Suprapubic skin (tissue), 4 donors: ENCODE results near the gene RASSF9. TPM values are rescaled to one million over a fixed set of nuclear protein-coding genes. Genes with fewer than 3 reads are reported as not detected.

Experiments
- DNase-seq, 2 donors: peaks; one replicate each; pipeline ENCODE4 v3.0.0-alpha.2; 2019; ENCODE audit warnings: low spot score in 2 of 2
- H3K27ac ChIP-seq: fragments of 200-600 bp; sonication (generic); one replicate; pipeline ENCODE4 v1.5.1; 2019
- H3K27me3 ChIP-seq: fragments of 200-600 bp; sonication (generic); one replicate; pipeline ENCODE4 v1.5.1; 2019
- H3K36me3 ChIP-seq: fragments of 200-600 bp; sonication (generic); one replicate; pipeline ENCODE4 v1.5.1; 2019
- H3K4me1 ChIP-seq: fragments of 200-600 bp; sonication (generic); one replicate; pipeline ENCODE4 v1.5.1; 2019
- H3K4me3 ChIP-seq: fragments of 200-600 bp; sonication (generic); one replicate; pipeline ENCODE4 v1.5.1; 2019; ENCODE audit warnings: mild to moderate bottlenecking
- H3K9me3 ChIP-seq: fragments of 200-600 bp; sonication (generic); one replicate; pipeline ENCODE4 v1.5.1; 2019
- CTCF ChIP-seq, 2 donors: fragments of 200-600 bp in 1 of 2; fragments of 450-650 bp in 1 of 2; sonication (generic) in 1 of 2; IDR thresholded peaks; one replicate each; pipeline ENCODE4 v1.5.1; 2016 to 2019; ENCODE audit warnings: antibody characterized with exemption in 2 of 2, mild to moderate bottlenecking in 1 of 2, moderate library complexity in 1 of 2
- EP300 ChIP-seq: sonication (generic); formaldehyde crosslinking; IDR thresholded peaks from one replicate; pipeline ENCODE4 v1.6.1; 2017; ENCODE audit warnings: antibody characterized with exemption
- POLR2A ChIP-seq, 2 donors: fragments of 450-650 bp; IDR thresholded peaks; one replicate each; pipeline ENCODE4 v1.6.1; 2017; ENCODE audit warnings: antibody characterized with exemption in 2 of 2, mild to moderate bottlenecking in 2 of 2, moderate library complexity in 2 of 2
- POLR2AphosphoS5 ChIP-seq, 3 donors: sonication (generic); formaldehyde crosslinking; IDR thresholded peaks; one replicate each; pipeline ENCODE4 v1.6.1; 2017; ENCODE audit warnings: antibody characterized with exemption in 3 of 3
- total RNA-seq, 4 donors: library from RNA; depleted of rRNA; stranded (reverse); fragments of >200 nt; gene quantifications; one replicate each; pipeline ENCODE4 v1.1.0, GENCODE V29; 2016

The RASSF9 gene
- total RNA-seq, 4 donors from 2014 or later, result 1.9 to 5.4 (median 3.0) TPM

GRCh38 chr12:85821206-85821605 lies 15.0 kb downstream of the RASSF9 start:
- Histone ChIP-seq H3K9me3 (no peaks in the 10 kb centered on the region), H3K4me1 (no peaks in the 10 kb centered on the region), H3K36me3 (no peaks in the 10 kb centered on the region), H3K4me3 (no peak overlapping the region), H3K27me3 (no peaks in the 10 kb centered on the region), H3K27ac (no peak overlapping the region)
- DNase-seq, result no peak
- TF ChIP-seq CTCF (IDR thresholded peaks at IDR 0.05), result no peak
- TF ChIP-seq EP300, result no peak
- TF ChIP-seq POLR2A (IDR thresholded peaks at IDR 0.05), result no peak
- no peak for TF ChIP-seq POLR2AphosphoS5 (IDR thresholded peaks at IDR 0.05)

DNA sequence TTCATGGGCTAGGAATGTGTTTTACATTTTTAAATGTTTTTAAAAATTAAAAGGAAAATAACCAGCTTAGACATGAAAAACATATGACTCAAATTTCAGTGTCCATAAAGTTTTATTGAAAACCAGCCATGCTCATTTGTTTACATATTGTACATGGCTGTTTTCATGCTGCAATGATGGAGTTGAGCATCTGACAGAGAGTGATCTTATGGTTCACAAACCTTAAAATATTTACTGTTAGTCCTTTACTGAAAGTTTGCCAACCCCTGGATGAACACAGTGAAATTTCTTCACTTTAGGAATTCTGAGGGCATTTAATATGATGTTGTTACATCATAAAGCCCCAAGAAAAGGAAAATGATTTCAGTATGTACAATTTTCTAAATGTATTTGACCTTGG lies 16.1 kb downstream of the RASSF9 start:
- TF ChIP-seq CTCF (IDR thresholded peaks at IDR 0.05) (no peak), POLR2A (IDR thresholded peaks at IDR 0.05) (no peak)
- no peak overlapping the region for H3K4me3 ChIP-seq
- no peaks in the 10 kb centered on the region for H3K27me3 ChIP-seq
- no peak overlapping the region for H3K27ac ChIP-seq
- no peaks in the 10 kb centered on the region for H3K36me3 ChIP-seq
- DNase-seq, result no peak
- no peaks in the 10 kb centered on the region for H3K9me3 ChIP-seq
- no peaks in the 10 kb centered on the region for H3K4me1 ChIP-seq

- TF ChIP-seq POLR2A (IDR thresholded peaks at IDR 0.05), result no peak
- H3K27ac ChIP-seq, result no peak overlapping the region
- no peaks in the 10 kb centered on the region for H3K36me3 ChIP-seq
- H3K4me3 ChIP-seq, result no peak overlapping the region
- H3K9me3 ChIP-seq, result no peaks in the 10 kb centered on the region
- H3K27me3 ChIP-seq, result no peaks in the 10 kb centered on the region
- DNase-seq, result no peak
- no peaks in the 10 kb centered on the region for H3K4me1 ChIP-seq
Measured at GRCh38 chr12:85814741-85815140, 21.5 kb downstream of the RASSF9 start.

DNA sequence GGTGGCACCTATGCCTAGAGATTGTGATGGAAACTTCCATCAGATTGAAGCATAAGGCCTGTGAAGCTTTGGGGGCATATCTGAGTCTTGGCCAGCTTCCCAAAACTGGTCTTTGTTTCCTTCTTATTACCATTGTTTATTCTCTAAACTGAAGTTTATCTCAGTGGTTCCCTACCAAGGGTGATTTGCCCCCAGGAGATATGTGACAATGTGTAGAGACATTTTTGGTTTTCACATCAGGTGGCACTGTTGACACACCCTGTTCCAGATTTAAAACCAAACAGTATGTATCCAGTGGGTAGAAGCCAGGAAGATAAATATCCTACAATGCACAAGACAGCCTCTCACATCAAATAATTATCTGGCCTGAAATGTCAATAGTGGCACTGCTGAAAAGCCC lies 22.1 kb downstream of the RASSF9 start:
- Histone ChIP-seq H3K27ac (no peak overlapping the region), H3K4me1 (no peaks in the 10 kb centered on the region), H3K4me3 (no peak overlapping the region), H3K36me3 (no peaks in the 10 kb centered on the region), H3K9me3 (no peaks in the 10 kb centered on the region), H3K27me3 (no peaks in the 10 kb centered on the region)
- DNase-seq, result no peak
- TF ChIP-seq POLR2AphosphoS5 (IDR thresholded peaks at IDR 0.05) (no peak), CTCF (IDR thresholded peaks at IDR 0.05) (no peak), EP300 (no peak), POLR2A (IDR thresholded peaks at IDR 0.05) (no peak)

GRCh38 chr12:85809500-85809899 lies 26.7 kb downstream of the RASSF9 start:
- no peak for DNase-seq
- Histone ChIP-seq H3K4me1 (peaks cover 8% of the 10 kb centered on the region), H3K36me3 (no peaks in the 10 kb centered on the region)

GRCh38 chr12:85807730-85808129 lies 28.5 kb downstream of the RASSF9 start:
- Histone ChIP-seq H3K4me3 (no peak overlapping the region), H3K36me3 (no peaks in the 10 kb centered on the region), H3K4me1 (peaks cover 21% of the 10 kb centered on the region), H3K9me3 (no peaks in the 10 kb centered on the region), H3K27ac (no peak overlapping the region), H3K27me3 (no peaks in the 10 kb centered on the region)
- TF ChIP-seq POLR2AphosphoS5 (IDR thresholded peaks at IDR 0.05) (no peak), POLR2A (IDR thresholded peaks at IDR 0.05) (no peak), EP300 (no peak), CTCF (IDR thresholded peaks at IDR 0.05) (no peak)
- DNase-seq, result no peak

More at GRCh38 chr12:85809500-85809899, 26.7 kb downstream of the RASSF9 start:
- no peak for TF ChIP-seq EP300
- Histone ChIP-seq H3K27ac (no peak overlapping the region), H3K9me3 (no peaks in the 10 kb centered on the region), H3K27me3 (no peaks in the 10 kb centered on the region), H3K4me3 (no peak overlapping the region)
